ENCODE results near the gene ETV3.

Gene ETV3

DNA sequence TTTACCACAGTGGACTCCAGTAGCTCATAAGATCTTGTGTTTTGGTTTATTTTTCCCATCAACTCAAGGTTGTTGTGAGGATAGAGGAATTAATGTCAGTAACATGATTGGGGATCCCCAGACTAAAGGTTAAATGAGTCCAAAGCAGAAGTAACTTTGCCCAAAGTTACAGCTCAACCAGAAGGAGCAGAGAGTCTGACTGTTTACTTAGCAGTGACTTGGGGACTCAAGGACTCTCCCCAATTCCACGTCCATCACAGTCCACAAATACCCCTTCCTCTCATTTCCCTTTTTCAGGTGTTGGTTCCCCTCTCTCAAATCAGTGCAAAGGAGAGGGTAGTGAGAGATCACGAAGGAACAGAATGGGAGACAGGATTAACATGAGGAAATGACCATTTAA lies 4.0 kb upstream of the ETV3 start:
- DNase-seq (ENCODE audit: low read depth, low spot score): no peak

DNA sequence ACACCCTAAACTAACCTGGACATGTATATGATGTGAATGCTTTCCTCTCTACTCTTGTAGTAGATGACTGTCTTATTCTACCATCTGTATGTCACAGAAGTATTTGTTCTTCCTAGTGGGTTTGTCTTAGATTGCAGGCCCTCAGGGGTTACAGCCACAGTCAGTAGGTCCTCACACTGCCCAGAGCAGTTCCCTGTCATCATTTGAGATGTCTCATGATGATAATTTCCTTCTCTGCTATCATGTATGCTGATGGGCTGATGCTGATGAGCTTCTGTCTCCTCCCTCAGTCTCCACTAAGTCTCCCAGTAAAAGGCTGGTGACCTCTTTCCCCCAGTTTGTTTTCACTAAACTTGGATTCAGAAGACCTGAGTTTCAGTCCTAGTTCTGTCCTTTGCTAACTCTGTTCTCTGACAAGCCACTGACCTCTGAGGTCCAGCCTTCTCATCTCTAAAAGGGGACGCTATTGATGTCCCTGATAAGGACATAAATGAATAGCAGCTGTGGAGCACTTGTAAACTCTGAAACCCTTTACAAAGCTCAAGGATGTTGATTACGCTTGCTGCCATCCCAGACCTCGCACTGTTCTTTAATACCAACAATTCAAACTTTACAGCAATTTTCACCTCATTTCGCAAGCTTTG lies 3.1 kb upstream of the ETV3 start:
- no peak overlapping the region for H3K27ac ChIP-seq

More for the DNA sequence above, 4.0 kb upstream of the ETV3 start:
- peak overlapping the region; percentile 68 for H3K27ac ChIP-seq

DNA sequence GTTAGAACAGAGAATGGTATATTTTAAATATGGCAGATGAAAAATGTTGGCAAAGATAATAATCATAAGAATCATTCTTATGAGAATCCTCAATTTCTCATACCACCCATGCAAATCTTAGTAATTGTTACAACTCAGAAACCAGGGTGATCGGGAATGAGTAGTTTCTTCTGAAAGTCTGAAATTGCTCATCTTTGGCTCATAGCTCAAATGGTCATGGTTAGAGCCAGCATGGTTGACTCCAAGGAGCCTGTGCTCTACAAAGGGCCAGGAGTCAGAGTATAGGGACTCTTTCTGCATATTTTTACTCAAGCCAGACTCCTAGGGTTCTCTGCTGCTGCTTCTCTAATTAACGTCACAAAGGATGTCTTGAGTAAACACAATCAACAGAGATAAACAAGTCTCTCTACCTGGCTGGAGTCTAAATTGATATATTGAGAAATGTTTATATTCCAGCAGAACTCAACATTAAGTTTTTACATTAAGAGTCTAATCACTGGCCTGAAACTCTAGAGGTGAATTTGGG lies 1.9 kb upstream of the ETV3 start:
- no peak for DNase-seq (ENCODE audit: low read depth, low spot score)
- no peak overlapping the region for H3K27ac ChIP-seq

More for the DNA sequence above, 3.1 kb upstream of the ETV3 start:
- no peak for DNase-seq (ENCODE audit: low read depth, low spot score)

DNA sequence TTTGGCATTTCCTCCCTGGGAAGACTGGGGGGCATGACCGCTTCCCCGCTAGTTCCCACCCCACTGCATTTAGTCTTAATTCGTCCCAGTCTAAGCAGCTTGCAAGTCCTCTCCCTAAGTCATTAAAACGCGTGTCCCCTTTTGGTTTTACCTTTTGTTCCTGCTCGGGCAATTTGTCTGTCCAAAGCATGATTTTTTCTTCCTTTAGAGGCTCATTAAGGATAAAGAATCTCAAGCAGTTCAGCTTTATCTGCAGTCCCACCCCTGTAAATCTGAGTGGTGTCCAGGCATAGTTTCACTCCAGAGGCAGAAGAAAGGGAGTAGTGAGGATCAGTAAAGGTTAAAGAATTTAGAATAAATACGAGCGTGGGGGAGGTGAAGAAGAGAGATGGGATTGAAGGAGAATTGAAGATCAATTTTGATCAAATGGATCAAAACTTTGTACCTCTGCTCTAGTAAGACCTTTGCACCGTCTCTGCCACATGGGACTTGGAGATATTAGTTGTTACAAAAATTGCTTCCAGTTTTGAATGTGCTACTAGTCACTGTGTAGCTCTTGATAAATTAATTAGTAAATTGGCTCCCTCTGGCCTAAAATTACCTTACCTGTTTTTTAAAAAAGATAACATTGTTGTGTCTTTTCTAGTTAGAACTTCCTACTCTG lies 989 bp upstream of the ETV3 start:
- H3K27ac ChIP-seq: peak overlapping the region; percentile 88
- no peak for DNase-seq (ENCODE audit: low read depth, low spot score)

DNA sequence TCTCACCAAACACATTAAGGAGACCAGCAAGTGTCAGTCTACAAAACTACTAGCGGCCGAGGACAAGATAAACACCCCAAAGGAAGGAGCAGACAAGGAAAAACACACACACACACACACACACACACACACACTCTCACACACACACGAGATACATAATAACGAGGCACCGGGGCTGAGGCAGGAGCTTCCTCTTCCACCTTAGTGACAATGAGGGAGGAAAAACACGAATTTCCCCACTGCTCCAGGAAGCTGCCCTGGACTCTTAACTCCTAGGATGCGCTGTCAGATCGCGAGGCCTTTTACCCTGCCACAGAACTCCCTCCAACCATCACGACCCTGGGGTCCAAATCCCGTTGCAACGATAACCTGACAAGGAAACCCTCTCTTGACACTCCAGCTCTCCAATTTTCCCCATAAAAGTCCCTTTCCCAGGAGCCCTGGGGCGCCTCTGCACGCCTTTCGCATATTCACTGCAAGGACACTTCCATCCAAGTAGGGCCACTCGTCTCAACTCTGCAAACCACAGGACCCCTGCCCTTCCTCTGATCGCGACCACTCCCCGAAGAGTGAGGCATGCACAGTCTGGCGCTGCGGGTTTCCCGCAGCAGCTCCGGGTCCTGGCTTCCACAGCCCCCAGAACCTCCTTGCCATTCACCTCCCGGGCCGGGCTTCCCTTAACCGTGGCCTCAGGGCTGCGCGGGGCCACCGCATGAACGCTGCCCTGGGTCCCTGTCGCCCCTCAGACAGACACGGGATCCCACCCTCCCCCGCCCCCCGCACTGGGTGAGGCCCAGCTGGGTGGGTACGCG lies 581 bp downstream of the ETV3 start:
- peak overlapping the region; percentile 88 for H3K27ac ChIP-seq
- no peak for DNase-seq (ENCODE audit: low read depth, low spot score)

DNA sequence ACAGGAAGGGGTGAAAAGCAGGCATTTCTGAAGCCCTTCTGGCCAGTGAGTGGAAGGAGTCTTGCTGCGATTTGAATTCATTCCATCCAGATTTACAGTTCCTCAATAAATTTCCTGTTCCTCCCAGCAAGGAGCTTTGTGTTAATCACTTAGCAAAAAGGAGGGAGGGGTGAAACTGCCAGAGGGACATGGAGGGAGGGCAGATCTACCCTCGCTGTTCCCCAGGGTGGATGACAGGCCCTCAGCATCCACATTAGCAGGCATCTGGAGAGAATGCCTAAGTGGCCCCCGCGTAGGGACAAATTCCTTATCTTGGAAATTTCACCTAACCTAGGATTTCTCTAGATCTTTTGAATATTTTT lies 1.2 kb downstream of the ETV3 start:
- H3K27ac ChIP-seq: peak overlapping the region; percentile 88

DNA sequence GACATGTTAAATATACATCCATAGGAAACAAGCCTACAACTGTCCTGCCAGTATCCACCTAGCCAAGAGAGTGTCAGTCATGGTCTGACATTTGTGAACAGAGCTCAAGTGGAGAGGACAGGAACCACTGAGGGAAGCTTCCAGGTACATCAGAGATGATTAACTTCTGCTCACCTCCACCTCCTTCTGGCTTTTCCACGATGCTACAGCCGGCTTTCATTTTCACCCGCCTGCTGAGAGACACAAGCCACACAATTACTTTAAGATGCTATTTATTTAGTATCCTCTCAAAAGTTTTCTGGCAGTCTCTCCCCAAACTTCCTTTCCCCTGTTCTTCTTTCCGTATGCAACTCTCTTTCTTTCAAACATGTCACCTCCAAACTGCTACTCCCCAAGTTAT lies 2.1 kb downstream of the ETV3 start:
- peak overlapping the region; percentile 88 for H3K27ac ChIP-seq
- no peak for DNase-seq (ENCODE audit: low read depth, low spot score)

More for the DNA sequence above, 1.2 kb downstream of the ETV3 start:
- no peak for DNase-seq (ENCODE audit: low read depth, low spot score)

DNA sequence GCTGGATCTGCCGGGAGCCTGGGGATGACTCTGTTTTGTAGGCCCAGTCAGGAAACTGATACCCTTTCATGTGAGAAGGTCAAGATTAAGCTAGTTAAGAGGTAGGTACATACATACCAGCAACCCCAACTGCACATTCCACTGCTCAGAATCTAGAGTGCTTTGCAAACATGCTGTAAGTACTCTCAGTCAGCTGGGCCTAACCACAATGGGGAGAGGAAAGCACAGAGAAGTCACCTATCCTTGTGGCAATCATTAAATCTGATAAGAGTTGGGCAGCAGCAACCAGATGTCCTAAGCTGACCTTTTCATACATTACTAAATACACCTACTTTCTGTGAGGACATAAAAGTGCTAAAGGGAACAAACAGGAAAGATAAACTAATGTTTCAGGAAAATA lies 2.5 kb downstream of the ETV3 start:
- no peak for DNase-seq (ENCODE audit: low read depth, low spot score)

DNA sequence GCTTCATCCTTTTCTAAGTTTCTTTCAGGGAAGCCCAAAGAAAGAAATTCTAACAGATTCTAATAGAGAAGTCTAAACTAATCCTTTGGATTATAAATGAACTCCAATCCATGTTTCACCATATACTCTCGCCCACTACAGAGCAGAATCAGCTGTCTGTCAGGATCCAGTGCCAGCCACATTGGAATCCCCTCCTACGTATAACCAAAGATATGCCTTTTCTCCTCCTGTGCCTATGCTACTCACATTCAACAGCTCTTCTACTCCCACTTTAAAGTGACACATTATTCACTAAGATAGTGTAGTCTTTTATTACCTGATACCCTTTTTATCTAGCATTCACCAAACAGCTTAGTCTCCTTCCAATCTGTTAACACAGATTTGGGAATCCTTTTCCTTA lies 3.1 kb downstream of the ETV3 start:
- DNase-seq (ENCODE audit: low read depth, low spot score): no peak
- peak overlapping the region; percentile 88 for H3K27ac ChIP-seq

More for the DNA sequence above, 2.5 kb downstream of the ETV3 start:
- peak overlapping the region; percentile 88 for H3K27ac ChIP-seq

DNA sequence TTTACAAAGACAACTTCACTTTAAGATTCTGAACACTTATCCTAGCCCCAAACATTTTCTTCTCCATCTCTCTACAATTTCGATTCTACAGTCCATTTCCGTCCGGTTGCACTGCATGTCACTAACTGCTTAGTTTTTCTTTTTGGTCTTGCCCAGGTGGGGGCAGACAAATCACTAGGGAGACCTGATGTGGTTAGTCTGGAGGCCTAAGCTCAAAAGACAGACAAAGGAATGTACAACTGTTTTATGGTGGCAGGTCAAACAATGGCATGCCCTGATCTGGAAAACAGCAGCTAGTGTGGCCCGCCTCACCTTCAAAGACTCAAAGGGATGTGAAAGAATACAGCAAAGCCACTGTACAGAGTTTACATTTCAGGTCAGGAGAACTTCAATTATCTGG lies 3.8 kb downstream of the ETV3 start:
- DNase-seq (ENCODE audit: low read depth, low spot score): no peak
- peak overlapping the region; percentile 88 for H3K27ac ChIP-seq

DNA sequence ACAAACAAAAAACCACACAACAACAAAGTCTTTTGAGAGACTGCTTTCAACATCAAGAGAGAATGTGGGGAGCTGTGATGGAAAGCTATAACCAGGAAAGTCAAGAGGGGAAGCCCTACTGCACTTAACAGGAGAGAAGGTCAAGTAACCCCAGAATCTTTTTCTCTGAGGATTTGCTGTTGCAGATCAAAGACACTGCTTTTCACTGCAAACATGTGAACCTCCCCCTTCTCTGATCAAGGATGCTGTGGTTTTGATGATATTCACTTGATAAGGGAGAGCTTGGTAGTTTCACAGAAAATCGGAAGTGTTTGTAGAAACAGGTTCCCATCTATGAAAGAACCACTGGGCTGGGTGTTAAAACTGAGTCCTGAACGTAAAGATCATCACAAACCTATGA lies 4.8 kb downstream of the ETV3 start:
- peak overlapping the region; percentile 33 for H3K27ac ChIP-seq
- no peak for DNase-seq (ENCODE audit: low read depth, low spot score)

DNA sequence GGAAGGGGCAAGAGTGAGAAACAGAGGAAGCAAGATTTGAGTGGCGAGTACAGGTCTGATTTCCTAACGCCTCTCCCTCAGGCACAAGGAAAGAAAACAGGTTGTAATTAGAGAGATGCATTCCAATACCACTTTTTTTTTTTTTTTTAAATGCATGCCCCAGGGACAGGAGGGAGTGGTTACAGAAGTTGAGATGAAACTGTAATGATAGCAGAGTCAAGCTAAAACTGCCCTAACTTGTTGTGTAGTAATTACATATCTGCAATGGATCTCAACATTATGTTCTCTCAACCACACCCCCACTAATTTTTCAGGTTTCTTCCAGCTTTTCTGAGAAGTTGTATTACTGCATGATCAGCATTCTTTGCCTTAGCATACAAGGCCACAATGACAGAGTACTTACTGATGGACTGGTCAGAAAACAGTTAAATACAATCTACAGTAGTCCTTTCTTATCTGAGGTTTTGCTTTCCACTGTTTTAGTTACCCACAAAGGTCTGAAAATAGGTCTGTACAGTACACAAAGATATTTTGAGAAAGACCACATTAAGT lies 5.5 kb downstream of the ETV3 start:
- peak overlapping the region; percentile 33 for H3K27ac ChIP-seq

DNA sequence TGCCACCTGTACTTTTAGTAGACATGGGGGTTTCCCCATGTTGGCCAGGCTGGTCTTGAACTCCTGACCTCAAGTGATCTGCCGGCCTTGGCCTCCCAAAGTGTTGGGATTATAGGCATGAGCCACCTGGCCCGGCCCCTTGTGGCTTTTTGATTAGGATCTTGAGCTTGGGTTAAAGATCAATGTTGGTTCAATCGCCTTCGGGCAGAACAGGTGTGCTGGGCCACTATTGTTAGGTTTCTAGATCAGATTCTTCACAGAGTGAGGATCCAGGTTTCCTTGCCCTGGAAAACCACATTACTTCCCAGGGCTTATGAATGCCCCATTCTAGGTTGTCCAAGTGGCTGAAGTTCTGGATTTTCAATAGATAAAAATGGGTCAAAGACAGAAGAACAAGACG lies 6.1 kb downstream of the ETV3 start:
- H3K27ac ChIP-seq: peak overlapping the region; percentile 33

More for the DNA sequence above, 5.5 kb downstream of the ETV3 start:
- DNase-seq (ENCODE audit: low read depth, low spot score): peak; percentile 81

DNA sequence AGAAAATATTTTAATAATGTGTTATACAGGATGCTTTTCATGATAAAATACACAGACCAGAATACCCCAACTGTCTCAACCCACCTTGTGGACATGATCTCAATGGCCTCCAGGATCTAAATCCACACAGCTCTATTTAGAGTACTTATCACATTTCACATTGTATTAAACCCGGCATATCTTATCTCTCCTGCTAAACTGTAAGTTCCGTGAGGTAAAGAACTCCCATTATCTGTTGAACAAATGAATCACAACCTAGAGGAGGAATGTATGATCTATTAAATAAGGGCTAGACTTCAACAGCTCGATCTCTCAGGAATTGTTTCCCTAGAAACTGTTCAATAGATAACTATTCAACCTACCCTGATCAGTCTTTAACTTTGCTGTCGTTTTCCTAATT lies 6.9 kb downstream of the ETV3 start:
- DNase-seq (ENCODE audit: low read depth, low spot score): no peak

More for the DNA sequence above, 6.1 kb downstream of the ETV3 start:
- no peak for DNase-seq (ENCODE audit: low read depth, low spot score)

DNA sequence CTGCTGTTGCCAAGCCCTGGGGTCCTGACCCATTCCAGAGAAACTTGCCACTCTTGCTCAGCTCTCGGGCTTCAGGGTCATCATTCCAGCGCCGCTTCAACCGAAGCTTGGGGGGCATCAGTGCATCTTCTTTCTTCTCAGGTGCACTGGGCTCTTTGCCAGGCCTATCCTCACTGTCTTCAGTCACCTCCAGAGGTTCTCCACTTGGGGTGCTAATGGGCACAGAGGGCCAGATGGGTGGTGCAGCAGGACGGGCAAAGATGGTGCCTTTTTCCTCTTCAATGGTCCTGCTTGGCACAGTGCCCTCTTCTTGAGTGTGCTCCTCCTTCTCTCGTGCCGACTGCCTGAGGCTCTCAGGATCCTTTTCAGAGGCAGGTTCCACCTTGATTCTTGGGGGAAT lies 13.3 kb downstream of the ETV3 start:
- DNase-seq (ENCODE audit: low read depth, low spot score): no peak
- no peak overlapping the region for H3K27ac ChIP-seq

More for the DNA sequence above, 6.9 kb downstream of the ETV3 start:
- H3K27ac ChIP-seq: no peak overlapping the region

DNA sequence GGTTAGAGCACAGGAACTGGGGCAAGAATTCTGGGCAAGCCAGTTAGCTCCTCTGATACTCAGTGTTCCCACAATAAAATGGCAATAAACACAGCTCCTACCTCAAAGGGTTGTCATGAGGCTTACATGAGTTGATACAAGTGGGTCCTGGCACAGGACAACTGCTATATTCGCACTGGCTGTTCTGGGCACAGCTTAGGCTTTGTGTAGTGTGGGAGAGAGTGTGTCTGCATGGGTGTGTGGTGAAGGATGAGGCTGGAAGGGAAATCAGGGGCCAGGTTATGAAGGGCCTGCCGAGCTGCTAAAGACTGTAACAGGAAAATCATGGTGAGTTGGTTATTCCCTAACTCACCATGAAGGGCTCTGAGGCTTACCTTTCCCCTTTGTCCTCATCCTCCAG lies 18.7 kb downstream of the ETV3 start:
- no peak overlapping the region for H3K27ac ChIP-seq
- DNase-seq (ENCODE audit: low read depth, low spot score): no peak

DNA sequence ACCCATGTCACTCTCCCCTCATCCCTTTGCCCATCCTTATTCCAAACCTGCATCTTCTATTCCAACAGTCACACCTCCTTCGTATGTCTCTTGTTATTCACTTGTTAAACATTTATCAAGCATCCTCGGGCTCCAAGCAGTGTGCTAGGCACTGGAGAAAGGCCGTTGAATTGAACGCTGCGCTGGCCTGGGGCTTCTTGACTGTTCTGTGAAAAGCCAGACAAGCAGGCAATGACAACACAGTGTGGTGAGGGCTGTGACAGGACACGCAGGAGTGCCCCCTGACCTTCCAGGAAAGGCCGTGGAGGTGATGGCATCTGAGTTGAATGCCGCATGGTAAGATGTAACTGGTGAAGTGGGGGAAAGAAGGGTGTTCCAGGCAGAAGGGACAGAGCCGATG lies 19.2 kb downstream of the ETV3 start:
- no peak overlapping the region for H3K27ac ChIP-seq
- no peak for DNase-seq (ENCODE audit: low read depth, low spot score)

DNA sequence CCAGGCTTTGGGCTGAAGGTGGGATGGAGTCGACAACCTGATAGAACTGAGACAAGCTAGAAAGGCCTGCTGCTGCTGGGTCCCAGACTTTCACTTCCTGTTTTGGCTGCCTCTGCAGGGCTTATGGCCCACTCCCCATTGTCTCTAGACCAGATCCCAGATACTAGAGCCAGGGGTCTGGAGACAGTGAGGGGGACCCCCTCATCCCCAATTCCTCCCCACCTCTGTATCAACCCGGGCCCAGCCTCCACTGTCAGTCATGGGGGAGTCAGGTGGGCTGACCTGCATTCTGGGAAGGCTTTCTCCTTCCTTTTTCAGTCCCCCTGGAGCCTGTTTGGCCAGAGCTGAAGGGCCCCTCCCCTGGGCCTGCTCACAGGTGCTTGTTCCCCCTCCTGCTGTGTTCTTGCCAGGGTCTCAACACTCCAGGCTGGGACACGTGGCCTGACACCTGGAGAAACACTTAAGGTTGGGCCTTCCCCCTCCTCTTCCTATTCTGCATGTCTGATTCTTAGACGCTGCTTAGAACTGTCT lies 20.6 kb downstream of the ETV3 start:
- H3K27ac ChIP-seq: no peak overlapping the region
- DNase-seq (ENCODE audit: low read depth, low spot score): no peak

DNA sequence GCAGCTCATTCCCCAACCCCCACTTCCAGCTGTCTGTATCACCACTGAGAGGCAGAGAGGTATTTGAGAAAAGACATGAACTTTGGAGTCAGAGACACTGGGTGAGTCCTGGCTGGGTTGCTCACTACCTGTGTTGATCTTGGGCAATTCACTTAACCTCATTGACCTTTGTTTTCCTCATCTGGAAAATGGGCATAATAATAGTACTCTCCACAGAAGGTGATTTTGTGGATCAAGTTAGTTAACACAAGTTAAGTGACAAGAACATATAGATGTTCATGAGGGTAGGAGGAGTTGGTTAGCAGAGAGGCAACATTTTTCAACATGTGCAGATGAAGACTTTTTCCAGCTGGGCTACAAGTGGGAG lies 21.5 kb downstream of the ETV3 start:
- no peak overlapping the region for H3K27ac ChIP-seq
- no peak for DNase-seq (ENCODE audit: low read depth, low spot score)
